HepG2 (cell line): ENCODE results near the gene WFDC6. TPM values are rescaled to one million over a fixed set of nuclear protein-coding genes. Genes with fewer than 3 reads are reported as not detected.

Experiments
- ATAC-seq: fragments of 200-7000 bp; cut with Tn5 transposase; 3 replicates; pipeline ENCODE4 v1.9.1; 2020; ENCODE audit warnings: mild to moderate bottlenecking, moderate library complexity
- BruUV-seq: library from RNA; stranded (reverse); fragments of 400-500 nt; replicated peaks from 2 replicates; lab custom pipeline; 2021; lab: Mats Ljungman, UMichigan
- CTCF ChIA-PET: fragments of 300-600 bp; formaldehyde crosslinking; extraction: SDS; loops from one replicate; lab custom pipeline; 2021; ENCODE audit warnings: low total read pairs, inconsistent platforms, low intra/inter-chr PET ratio; lab: Yijun Ruan, JAX
- POLR2A ChIA-PET: fragments of 350-600 bp; sonication (Branson Sonifier 250); formaldehyde crosslinking; loops from one replicate; lab custom pipeline; 2020; ENCODE audit warnings: antibody characterized with exemption, inconsistent platforms; lab: Yijun Ruan, JAX
- DNase-seq: peaks from one replicate; pipeline ENCODE4 v3.0.0-alpha.2; 2015; ENCODE audit warnings: low spot score
- FAIRE-seq: peaks from 3 replicates; lab custom pipeline; 2011; peaks lifted over from hg19 to GRCh38; lab: Jason Lieb, UNC
- H2AFZ ChIP-seq: one replicate; pipeline ENCODE4 v1.6.1; 2011; ENCODE audit warnings: low read length, inconsistent platforms
- H3K27ac ChIP-seq: fragments of 300-600 bp; 3 replicates; pipeline ENCODE4 v1.8.0; 2011; ENCODE audit warnings: mixed run types, mild to moderate bottlenecking, mixed read lengths, low read length, inconsistent platforms; ENCODE audit not compliant: insufficient read depth; ENCODE audit errors: extremely low read length
- H3K27me3 ChIP-seq, 2 experiments: fragments of 200-600 bp in 1 of 2; 2 replicates in 1 of 2; 3 replicates in 1 of 2; pipeline versions ENCODE4 v1.6.0 to v1.8.0; 2011; ENCODE audit warnings: low read length in 2 of 2, mild to moderate bottlenecking in 2 of 2, moderate library complexity in 2 of 2, inconsistent platforms in 1 of 2; ENCODE audit not compliant: insufficient read depth in 2 of 2, control insufficient read depth in 1 of 2
- H3K36me3 ChIP-seq, 2 experiments: fragments of 200-600 bp in 1 of 2; replicated peaks in 1 of 2; 2 replicates in 1 of 2; 3 replicates in 1 of 2; pipeline versions ENCODE4 v1.5.1 to v1.8.0; 2011; ENCODE audit warnings: low read length in 2 of 2, inconsistent platforms in 1 of 2; ENCODE audit not compliant: insufficient read depth in 2 of 2, control insufficient read depth in 1 of 2
- H3K4me1 ChIP-seq: 2 replicates; pipeline ENCODE4 v1.5.1; 2012; ENCODE audit warnings: low read length, inconsistent platforms; ENCODE audit not compliant: insufficient read depth
- H3K4me2 ChIP-seq: 2 replicates; pipeline ENCODE4 v1.6.0; 2011; ENCODE audit warnings: low read depth, low read length, inconsistent platforms
- H3K4me3 ChIP-seq, 3 experiments: fragments of 200-600 bp in 1 of 3; sonication (generic), shearing (Covaris generic) in 1 of 3; replicated peaks in 1 of 3; 2 replicates each; pipeline ENCODE4 v1.5.1; 2011 to 2016; ENCODE audit warnings: low read length in 3 of 3, inconsistent platforms in 2 of 3, low read depth in 2 of 3, mild to moderate bottlenecking in 2 of 3, control low read depth in 1 of 3, mixed read lengths in 1 of 3; ENCODE audit not compliant: insufficient read depth in 1 of 3
- H3K79me2 ChIP-seq: one replicate; pipeline ENCODE4 v1.6.1; 2011; ENCODE audit warnings: low read length, inconsistent platforms; ENCODE audit not compliant: insufficient read depth
- H3K9ac ChIP-seq: 2 replicates; pipeline ENCODE4 v1.6.0; 2011; ENCODE audit warnings: mild to moderate bottlenecking, low read depth, low read length, inconsistent platforms; ENCODE audit not compliant: insufficient read depth
- H3K9me3 ChIP-seq: 2 replicates; pipeline ENCODE4 v1.5.1; 2012; ENCODE audit warnings: mild to moderate bottlenecking, low read length
- H4K20me1 ChIP-seq: 2 replicates; pipeline ENCODE4 v1.6.0; 2011; ENCODE audit warnings: inconsistent platforms, mild to moderate bottlenecking, low read length, moderate library complexity; ENCODE audit not compliant: insufficient read depth
- CBFB ChIP-seq: sonication (generic); formaldehyde crosslinking; IDR thresholded peaks from 2 replicates; pipeline ENCODE4 v1.4.0; 2020; ENCODE audit warnings: missing genetic modification reagents
- HOXD1 ChIP-seq: sonication (generic); formaldehyde crosslinking; IDR thresholded peaks from 2 replicates; pipeline ENCODE4 v1.5.0; 2020; ENCODE audit warnings: missing genetic modification reagents
- KLF13 ChIP-seq: sonication (generic); formaldehyde crosslinking; IDR thresholded peaks from 2 replicates; pipeline ENCODE4 v1.4.0; 2020; ENCODE audit warnings: mild to moderate bottlenecking, missing genetic modification reagents
- MXD4 ChIP-seq: IDR thresholded peaks from 2 replicates; pipeline ENCODE4 v1.6.1; 2016; ENCODE audit warnings: mild to moderate bottlenecking, missing biosample characterization, missing genetic modification reagents
- PLSCR1 ChIP-seq: sonication (generic); formaldehyde crosslinking; IDR thresholded peaks from 2 replicates; pipeline ENCODE4 v1.5.0; 2020; ENCODE audit warnings: missing genetic modification reagents, mild to moderate bottlenecking, borderline replicate concordance
- SMYD3 ChIP-seq: sonication (generic); formaldehyde crosslinking; IDR thresholded peaks from 2 replicates; pipeline ENCODE4 v1.8.1; 2023; ENCODE audit warnings: mild to moderate bottlenecking, missing genetic modification reagents
- THAP7 ChIP-seq: sonication (generic); formaldehyde crosslinking; IDR thresholded peaks from 2 replicates; pipeline ENCODE4 v1.8.1; 2023; ENCODE audit warnings: mild to moderate bottlenecking, missing genetic modification reagents
- XRCC5 ChIP-seq: fragments of 200-400 bp; formaldehyde crosslinking; optimal IDR thresholded peaks from 2 replicates; pipeline ENCODE3; 2017; ENCODE audit warnings: mild to moderate bottlenecking, low read length
- ZFP82 ChIP-seq: sonication (generic); formaldehyde crosslinking; IDR thresholded peaks from 2 replicates; pipeline ENCODE4 v1.5.1; 2020; ENCODE audit warnings: mild to moderate bottlenecking, missing genetic modification reagents, borderline replicate concordance
- ZFY ChIP-seq: sonication (generic); formaldehyde crosslinking; IDR thresholded peaks from 2 replicates; pipeline ENCODE4 v1.4.0; 2020; ENCODE audit warnings: missing genetic modification reagents
- ZNF230 ChIP-seq: sonication (generic); formaldehyde crosslinking; IDR thresholded peaks from 2 replicates; pipeline ENCODE4 v1.4.0; 2020; ENCODE audit warnings: mild to moderate bottlenecking, missing genetic modification reagents
- ZNF264 ChIP-seq: sonication (generic); formaldehyde crosslinking; IDR thresholded peaks from 2 replicates; pipeline ENCODE4 v1.4.0; 2020; ENCODE audit warnings: missing genetic modification reagents
- ZNF318 ChIP-seq: sonication (generic); formaldehyde crosslinking; IDR thresholded peaks from 2 replicates; pipeline ENCODE4 v1.4.0; 2020; ENCODE audit warnings: mild to moderate bottlenecking, missing genetic modification reagents
- ZNF333 ChIP-seq: sonication (generic); formaldehyde crosslinking; IDR thresholded peaks from 2 replicates; pipeline ENCODE4 v1.4.0; 2020; ENCODE audit warnings: mild to moderate bottlenecking, missing genetic modification reagents, borderline replicate concordance
- ZNF674 ChIP-seq: sonication (generic); formaldehyde crosslinking; IDR thresholded peaks from 2 replicates; pipeline ENCODE4 v1.5.0; 2020; ENCODE audit warnings: low read depth, mild to moderate bottlenecking, missing genetic modification reagents
- ZNF713 ChIP-seq: sonication (generic); formaldehyde crosslinking; IDR thresholded peaks from 2 replicates; pipeline ENCODE4 v1.4.0; 2020; ENCODE audit warnings: mild to moderate bottlenecking, missing genetic modification reagents
- ZNF737 ChIP-seq: sonication (generic); formaldehyde crosslinking; IDR thresholded peaks from 2 replicates; pipeline ENCODE4 v1.5.0; 2020; ENCODE audit warnings: missing genetic modification reagents, mild to moderate bottlenecking, borderline replicate concordance
- ZNF775 ChIP-seq: sonication (generic); formaldehyde crosslinking; IDR thresholded peaks from 2 replicates; pipeline ENCODE4 v1.4.0; 2020; ENCODE audit warnings: missing genetic modification reagents, mild to moderate bottlenecking, moderate library complexity, borderline replicate concordance
- WGBS: methylation state at CpG from one replicate; pipeline ENCODE4 v1.1.6; 2017; ENCODE audit warnings: low lambda C conversion rate; 5-methylcytosine and 5-hydroxymethylcytosine counted together
- in situ Hi-C: cut with HindIII; loops from 2 replicates; pipeline ENCODE4 v1.10.0; 2017; ENCODE audit warnings: low pct_unique_long_range_greater_than_20kb; ENCODE audit not compliant: extremely low pct_ligation_motif_present
- intact Hi-C: fragments of 100-400 bp; cut with micrococcal nuclease; formaldehyde crosslinking; loops from one replicate; pipeline ENCODE4 v1.10.0; 2022; ENCODE audit not compliant: unreplicated experiment
- polyA plus RNA-seq, 8 experiments: library from polyadenylated mRNA; depleted of rRNA in 3 of 8; stranded (reverse) in 7 of 8; unstranded in 1 of 8; fragments of >200 nt; fragmentation: Illumina TruSeq in 4 of 8; extraction: Trizol in 4 of 8; gene quantifications; 2 replicates each; pipeline versions ENCODE4 v1.2.1 to v1.2.3, GENCODE V29; 2011 to 2016; ENCODE audit warnings: low read depth in 4 of 8, missing spikeins in 1 of 8, mixed read lengths in 1 of 8; ENCODE audit not compliant: insufficient read depth in 1 of 8
- total RNA-seq, 5 experiments: library from RNA; depleted of rRNA; stranded (reverse); fragments of >200 nt; fragmentation: Illumina TruSeq; extraction: Trizol; gene quantifications; 2 replicates each; pipeline ENCODE4 v1.2.3, GENCODE V29; 2016; ENCODE audit warnings: low read depth in 1 of 5

WFDC6 gene
- total and polyA plus RNA-seq, 2 of the 13 experiments (the other 11 are each of a cell fraction or from before 2014, with no cell fraction given): not detected

GRCh38 chr20:45518282-45518681, 21.0 kb downstream of the WFDC6 start:
- Histone ChIP-seq H3K4me2 (no peak overlapping the region), H3K36me3 (no peaks in the 10 kb centered on the region), H3K27me3 (no peaks in the 10 kb centered on the region), H3K27ac (no peak overlapping the region), H4K20me1 (no peaks in the 10 kb centered on the region), H3K9me3 (no peaks in the 10 kb centered on the region), H3K4me1 (no peaks in the 10 kb centered on the region), H2AFZ (no peak overlapping the region), H3K4me3 (no peak overlapping the region), H3K79me2 (no peaks in the 10 kb centered on the region), H3K9ac (no peak overlapping the region)
- WGBS: 1% methylated on average over 2 of the region's 2 CpGs
- ATAC-seq (no peak), FAIRE-seq (no peak), DNase-seq (no peak)
- intact Hi-C loops (no loop called here), in situ Hi-C loops (no loop called here)
- ChIA-PET POLR2A (no interaction called here), CTCF (no interaction called here)
- no TSS peak for BruUV-seq
- TF ChIP-seq ZNF674 (CRISPR knock-in tag) (no peak), THAP7 (CRISPR knock-in tag) (no peak), PLSCR1 (no peak), ZNF333 (no peak), MXD4 (CRISPR knock-in tag) (no peak), ZNF775 (no peak), CBFB (CRISPR knock-in tag) (no peak), ZNF318 (no peak), HOXD1 (CRISPR knock-in tag) (no peak), ZNF264 (CRISPR knock-in tag) (no peak), SMYD3 (no peak), KLF13 (no peak), ZNF737 (no peak), XRCC5 (no peak), ZNF713 (CRISPR knock-in tag) (no peak), ZFY (CRISPR knock-in tag) (no peak), ZFP82 (CRISPR knock-in tag) (no peak), ZNF230 (CRISPR knock-in tag) (no peak)
